Left renal cortex interstitium (tissue), 4 donors: ENCODE data around the gene PTPRM. TPM values are rescaled to one million over a fixed set of nuclear protein-coding genes. Genes with fewer than 3 reads are reported as not detected.

Experiments
- DNase-seq, 4 donors: peaks; one replicate each; pipeline ENCODE4 v3.0.0-alpha.2; 2013; ENCODE audit warnings: low read depth in 4 of 4, low spot score in 2 of 4, missing footprints in 1 of 4
- polyA plus RNA-seq, 4 donors: library from polyadenylated mRNA; unstranded; fragments of 120-200 nt; gene quantifications; one replicate each; pipeline ENCODE4 v1.2.1, GENCODE V29; 2013; ENCODE audit not compliant: insufficient read length in 4 of 4

Gene PTPRM
- polyA plus RNA-seq, 4 donors = 80.9 to 108 (median 89.7) TPM

DNA sequence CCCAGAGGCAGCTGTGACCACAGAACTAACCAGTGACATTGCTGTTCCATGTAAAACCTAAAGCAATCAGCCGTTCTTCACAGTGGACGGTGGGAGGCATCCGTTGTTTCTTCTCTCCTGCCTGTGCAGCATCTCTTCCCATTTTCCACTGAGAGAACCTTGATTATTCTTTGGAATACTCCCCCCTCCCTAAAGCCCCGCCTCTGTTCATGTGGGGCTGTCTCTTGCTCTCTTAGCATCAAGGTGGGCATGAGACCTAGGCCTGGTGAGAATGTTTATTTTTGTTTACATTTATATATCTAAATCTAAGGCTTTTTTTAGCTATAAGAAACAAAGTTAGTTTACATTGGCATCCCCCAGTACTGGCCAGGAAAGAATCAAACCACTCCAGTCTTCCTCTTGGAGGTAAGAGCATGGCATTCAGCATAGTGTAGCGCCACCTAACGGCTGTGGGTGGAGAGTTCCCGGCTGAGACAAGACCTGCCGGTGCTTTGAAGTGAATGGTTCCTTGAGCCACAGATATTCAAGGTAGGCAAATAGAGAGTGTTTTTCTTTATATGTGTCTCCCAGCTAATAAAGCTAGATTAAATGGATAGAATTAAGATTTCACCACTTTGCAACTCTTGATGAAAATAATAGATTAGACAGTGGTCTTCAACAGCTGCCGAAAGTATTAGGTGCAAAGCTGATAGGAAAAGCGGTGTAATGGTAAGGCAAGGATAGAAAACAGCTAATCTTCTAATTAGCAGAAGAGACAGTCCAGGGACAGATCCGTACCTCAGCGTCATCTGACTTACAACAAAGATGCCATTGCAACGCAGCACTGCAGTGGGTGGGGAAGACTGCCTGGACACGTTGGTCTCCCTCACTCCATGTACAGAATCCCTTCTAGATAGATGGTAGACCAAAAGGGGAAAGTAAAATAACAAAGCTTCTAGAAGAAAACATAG is 822.5 kb downstream of the PTPRM start:
- peak in 2 of 4 donors; percentile 41 to 66 for DNase-seq

- no peak for DNase-seq
Measured at GRCh38 chr18:8391068-8391467, 824.0 kb downstream of the PTPRM start.

- no peak for DNase-seq
Measured at GRCh38 chr18:8396254-8396653, 829.1 kb downstream of the PTPRM start.

GRCh38 chr18:8397034-8397433 is 829.9 kb downstream of the PTPRM start:
- no peak for DNase-seq

- no peak for DNase-seq
Measured at GRCh38 chr18:8399138-8399537, 832.0 kb downstream of the PTPRM start.

DNA sequence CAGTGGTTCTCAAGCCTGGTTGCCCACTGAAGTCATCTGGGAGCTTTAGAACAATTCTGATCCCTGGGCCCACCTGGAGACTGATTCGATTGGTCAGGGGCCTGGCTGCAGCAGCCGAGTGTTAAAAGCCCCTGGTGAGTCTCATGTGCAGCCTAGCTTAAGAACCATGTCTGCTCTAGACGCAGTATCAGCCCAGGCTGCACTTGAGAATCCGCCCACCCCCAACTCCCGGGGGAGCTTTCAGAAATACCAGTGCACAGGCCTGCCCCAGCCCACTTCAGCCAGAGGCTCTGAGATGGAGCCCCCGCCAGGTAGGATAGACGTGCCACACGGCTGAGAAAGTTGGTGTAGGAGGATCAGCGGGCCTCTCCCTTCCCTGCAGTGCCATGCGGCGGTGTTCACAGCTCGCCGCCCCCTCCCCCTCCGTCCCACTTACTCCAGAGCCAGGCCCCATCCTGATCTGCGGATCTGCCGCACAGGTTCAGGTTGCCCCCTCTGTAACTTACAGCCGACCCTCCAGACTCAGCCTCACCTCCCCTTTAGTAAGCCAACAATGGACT is 833.2 kb downstream of the PTPRM start:
- no peak for DNase-seq

GRCh38 chr18:8400825-8401224 is 833.7 kb downstream of the PTPRM start:
- DNase-seq = no peak

- DNase-seq = no peak
Measured at GRCh38 chr18:8401606-8402005, 834.5 kb downstream of the PTPRM start.

- no peak for DNase-seq
Measured at GRCh38 chr18:8402237-8402636, 835.1 kb downstream of the PTPRM start.

- DNase-seq = no peak
Measured at GRCh38 chr18:8403713-8404112, 836.6 kb downstream of the PTPRM start.

- no peak for DNase-seq
Measured at GRCh38 chr18:8406186-8406867, 839.2 kb downstream of the PTPRM start.

DNA sequence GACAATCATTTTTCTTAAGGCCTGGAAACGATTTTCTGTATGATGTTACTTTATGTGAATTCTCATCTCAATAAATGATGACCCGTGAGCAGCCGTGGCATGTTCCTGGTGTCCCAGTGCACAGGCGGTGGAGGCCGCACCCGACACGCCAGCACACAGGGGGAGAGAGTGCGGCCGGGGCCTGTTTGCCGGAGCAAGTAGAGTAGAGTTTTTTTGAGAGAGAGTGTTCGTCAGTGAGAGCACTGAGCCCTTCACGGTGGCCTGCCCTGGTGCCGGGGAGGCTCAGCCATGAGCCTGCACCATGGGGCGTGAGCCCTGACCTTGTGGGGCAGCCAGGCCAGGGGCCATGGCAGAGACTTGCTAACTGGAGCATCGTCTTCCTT is 839.7 kb downstream of the PTPRM start:
- no peak for DNase-seq

GRCh38 chr18:8409151-8409550 is 842.0 kb downstream of the PTPRM start:
- DNase-seq = no peak

GRCh38 chr18:8411492-8411891 is 844.4 kb downstream of the PTPRM start:
- no peak for DNase-seq

- DNase-seq = no peak
Measured at GRCh38 chr18:8412117-8412516, 845.0 kb downstream of the PTPRM start.

DNA sequence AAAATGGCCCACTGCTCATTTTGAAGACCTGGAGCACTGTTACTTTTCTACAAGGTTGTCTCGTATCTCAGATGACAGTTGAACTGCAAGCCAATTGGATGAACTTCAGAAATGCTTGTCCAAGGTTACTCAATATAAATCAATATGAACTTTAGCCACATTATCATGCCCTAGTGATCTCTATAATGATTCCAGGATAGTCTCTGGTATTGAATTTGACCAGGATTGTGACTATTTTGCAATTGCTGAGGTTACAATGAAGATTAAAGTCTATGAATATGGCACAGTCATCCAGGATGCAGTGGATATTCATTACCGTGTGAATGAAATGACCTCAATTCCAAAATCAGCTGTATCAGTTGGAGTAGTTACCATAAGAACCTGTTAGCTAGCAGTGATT is 846.1 kb downstream of the PTPRM start:
- DNase-seq = no peak

- DNase-seq = no peak
Measured at GRCh38 chr18:8413751-8414150, 846.6 kb downstream of the PTPRM start.

GRCh38 chr18:8416212-8417019 is 849.3 kb downstream of the PTPRM start:
- no peak for DNase-seq

DNA sequence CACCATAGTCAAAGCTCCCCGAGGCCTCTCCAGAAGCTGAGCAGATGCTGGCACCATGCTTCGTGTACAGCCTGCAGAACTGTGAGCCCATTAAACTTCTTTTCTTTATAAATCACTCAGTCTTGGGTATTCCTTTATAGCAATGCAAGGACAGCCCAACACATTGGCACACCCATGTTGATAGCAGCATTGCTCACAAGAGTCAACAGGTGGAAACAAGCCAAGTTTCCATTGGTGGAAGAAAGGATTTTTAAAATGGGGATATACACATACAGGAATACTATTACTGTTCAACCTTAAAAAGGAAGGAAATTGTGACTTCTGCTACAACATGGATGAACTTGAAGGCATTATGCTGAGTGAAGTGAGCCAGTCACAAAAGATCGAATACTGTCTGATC is 855.3 kb downstream of the PTPRM start:
- DNase-seq = no peak

DNA sequence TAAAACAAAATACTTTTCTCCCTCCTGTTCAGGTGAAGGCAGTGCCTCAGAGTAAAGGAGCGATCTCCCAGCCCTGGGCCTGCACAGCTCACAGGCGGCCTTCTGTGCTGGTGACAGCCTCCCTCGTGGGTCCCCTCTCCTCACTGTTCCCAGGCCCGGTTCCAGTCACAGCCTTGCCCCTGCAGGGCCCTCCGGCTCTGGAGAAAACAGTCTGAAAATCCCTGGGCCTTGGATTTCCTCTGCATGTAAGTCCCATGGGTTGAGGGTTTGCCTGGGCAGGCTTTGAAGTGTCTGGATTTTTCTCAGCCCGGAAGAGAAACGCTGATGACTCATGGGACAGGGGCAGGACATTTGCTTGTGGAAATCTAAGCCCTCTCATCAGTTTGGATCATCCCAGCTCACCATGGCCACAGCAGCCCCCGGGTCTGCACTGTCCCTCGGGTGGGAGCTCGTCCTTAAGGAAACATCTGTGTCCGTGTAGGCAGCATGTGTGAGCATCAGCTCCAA is 856.0 kb downstream of the PTPRM start:
- no peak for DNase-seq

- no peak for DNase-seq
Measured at GRCh38 chr18:8424481-8424880, 857.4 kb downstream of the PTPRM start.
